ENCODE measurements around the gene RPL10A. TPM values are rescaled to one million over a fixed set of nuclear protein-coding genes. Genes with fewer than 3 reads are reported as not detected.
"Not testable (repeated sequence)": the region's sequence is repeated elsewhere in the genome, so short reads cannot be mapped to it uniquely, and the experiment has no call there.

RPL10A gene
- polyA plus RNA-seq, 1 of the 3 experiments (the other 2 are of a cell fraction): 3,548 TPM

GRCh38 chr6:35516712-35517111 is 48.5 kb downstream of the RPL10A start:
- Histone ChIP-seq H3K27ac (ENCODE audit: low read depth in 2 of 2, low read length in 1 of 2) (no peak overlapping the region), H3K9ac (no peak overlapping the region), H3K9me2 (no peaks in the 10 kb centered on the region), H3K36me3 (replicated peaks in 1 of 2; ENCODE audit: control insufficient read depth in 1 of 2, insufficient read depth in 2 of 2, low read length in 1 of 2) (no peaks in the 10 kb centered on the region), H3F3A (replicated peaks; ENCODE audit: insufficient read depth) (no peaks in the 10 kb centered on the region), H3K9me3 (no peaks in the 10 kb centered on the region), H3K4me3 (ENCODE audit: low read depth in 2 of 2, low read length in 1 of 2) (no peak overlapping the region), H3K79me2 (ENCODE audit: insufficient read depth) (no peaks in the 10 kb centered on the region), H4K20me1 (ENCODE audit: insufficient read depth) (no peaks in the 10 kb centered on the region), H3K4me2 (no peak overlapping the region), H3K27me3 (ENCODE audit: insufficient read depth) (no peaks in the 10 kb centered on the region), H3K4me1 (ENCODE audit: control insufficient read depth in 1 of 2, insufficient read depth in 2 of 2, low read depth in 1 of 2, low read length in 1 of 2) (no peaks in the 10 kb centered on the region; a peak in 1 of 4 replicates), H2AFZ (ENCODE audit: low read depth) (no peak overlapping the region)
- no peak for DNase-seq
- 68% methylated on average over 6 of the region's 6 CpGs for WGBS (ENCODE audit: low lambda C conversion rate)
- ChIA-PET POLR2A (no interaction called here), CTCF (interaction anchor here (1.2 to 2.1 kb wide), 3 partner anchors 9 to 220 kb away, joined by 3 to 9 read pairs (median 5); partner anchors contain the start of gene ARMC12)
- TF ChIP-seq FOXJ3 (CRISPR knock-in tag; IDR thresholded peaks at IDR 0.05): no peak
- no peak for TF ChIP-seq TCF12 (IDR thresholded peaks at IDR 0.05)
- no peak for TF ChIP-seq RCOR1 (IDR thresholded peaks at IDR 0.05; ENCODE audit: low read length)
- no peak for TF ChIP-seq CHD2 (IDR thresholded peaks at IDR 0.05; ENCODE audit: low read length, partially characterized antibody)
- TF ChIP-seq ZBTB33 (IDR thresholded peaks at IDR 0.05; ENCODE audit: borderline replicate concordance, low read depth): no peak
- TF ChIP-seq NRF1 (IDR thresholded peaks at IDR 0.05; ENCODE audit: low read depth, low read length): no peak

GRCh38 chr6:35517978-35518377 is 49.8 kb downstream of the RPL10A start:
- H3K9me2 ChIP-seq; H3K27me3 ChIP-seq (ENCODE audit: insufficient read depth); H3K36me3 ChIP-seq (replicated peaks in 1 of 2; ENCODE audit: control insufficient read depth in 1 of 2, insufficient read depth in 2 of 2, low read length in 1 of 2); H3K9ac ChIP-seq; H3K79me2 ChIP-seq (ENCODE audit: insufficient read depth); H4K20me1 ChIP-seq (ENCODE audit: insufficient read depth); DNase-seq; H3K4me2 ChIP-seq; POLR2A ChIA-PET; H3K27ac ChIP-seq (ENCODE audit: low read depth in 2 of 2, low read length in 1 of 2); H2AFZ ChIP-seq (ENCODE audit: low read depth); H3K9me3 ChIP-seq; H3F3A ChIP-seq (replicated peaks; ENCODE audit: insufficient read depth); H3K4me3 ChIP-seq (ENCODE audit: low read depth in 2 of 2, low read length in 1 of 2); H3K4me1 ChIP-seq (ENCODE audit: control insufficient read depth in 1 of 2, insufficient read depth in 2 of 2, low read depth in 1 of 2, low read length in 1 of 2): not testable (repeated sequence)
- CTCF ChIA-PET: interaction anchor here (1.8 to 2.1 kb wide), 2 partner anchors 10 to 219 kb away, joined by 5 to 9 read pairs; partner anchors contain the start of gene ARMC12
- WGBS (ENCODE audit: low lambda C conversion rate): 95% methylated on average over 7 of the region's 7 CpGs

- H3F3A ChIP-seq (replicated peaks; ENCODE audit: insufficient read depth): no peaks in the 10 kb centered on the region
- no peak for DNase-seq
- H4K20me1 ChIP-seq (ENCODE audit: insufficient read depth): no peaks in the 10 kb centered on the region
- H3K9me2 ChIP-seq: no peaks in the 10 kb centered on the region
- CTCF ChIA-PET: interaction anchor here (2.1 to 7.0 kb wide), 2 partner anchors 11 to 219 kb away, joined by 5 to 127 read pairs; partner anchors contain the start of gene ARMC12
- H3K27me3 ChIP-seq (ENCODE audit: insufficient read depth): no peaks in the 10 kb centered on the region
- H3K9ac ChIP-seq: no peak overlapping the region
- no peaks in the 10 kb centered on the region for H3K79me2 ChIP-seq (ENCODE audit: insufficient read depth)
- H3K4me3 ChIP-seq (ENCODE audit: low read depth in 2 of 2, low read length in 1 of 2): no peak overlapping the region
- H3K4me2 ChIP-seq: no peak overlapping the region
- peaks cover 0 to 5% of the 10 kb centered on the region in 2 experiments; a peak in 1 of 4 replicates for H3K4me1 ChIP-seq (ENCODE audit: control insufficient read depth in 1 of 2, insufficient read depth in 2 of 2, low read depth in 1 of 2, low read length in 1 of 2)
- POLR2A ChIA-PET: no interaction called here
- no peak overlapping the region for H3K27ac ChIP-seq (ENCODE audit: low read depth in 2 of 2, low read length in 1 of 2)
- 92% methylated on average over 6 of the region's 6 CpGs for WGBS (ENCODE audit: low lambda C conversion rate)
- H3K9me3 ChIP-seq: no peaks in the 10 kb centered on the region
- no peak overlapping the region for H2AFZ ChIP-seq (ENCODE audit: low read depth)
- no peaks in the 10 kb centered on the region for H3K36me3 ChIP-seq (replicated peaks in 1 of 2; ENCODE audit: control insufficient read depth in 1 of 2, insufficient read depth in 2 of 2, low read length in 1 of 2)
- TF ChIP-seq MEF2A (IDR thresholded peaks at IDR 0.05; ENCODE audit: borderline replicate concordance, low read depth) (no peak), USF1 (IDR thresholded peaks at IDR 0.05; ENCODE audit: borderline replicate concordance, low read depth) (no peak), SIN3A (IDR thresholded peaks at IDR 0.05; ENCODE audit: borderline replicate concordance, low read depth, low read length) (no peak), YY1 (IDR thresholded peaks at IDR 0.05; ENCODE audit: low read depth) (no peak), ELF1 (IDR thresholded peaks at IDR 0.05) (no peak), SMC3 (IDR thresholded peaks at IDR 0.05; ENCODE audit: low read depth, low read length) (no peak), CHD2 (IDR thresholded peaks at IDR 0.05; ENCODE audit: low read length, partially characterized antibody) (no peak), ZBTB33 (IDR thresholded peaks at IDR 0.05; ENCODE audit: borderline replicate concordance, low read depth) (no peak), MXI1 (IDR thresholded peaks at IDR 0.05; ENCODE audit: low read depth, low read length) (no peak), TCF12 (IDR thresholded peaks at IDR 0.05) (no peak), JUND (IDR thresholded peaks at IDR 0.05) (no peak), TEAD4 (IDR thresholded peaks at IDR 0.05; ENCODE audit: borderline replicate concordance, insufficient read depth) (no peak), NRF1 (IDR thresholded peaks at IDR 0.05; ENCODE audit: low read depth, low read length) (no peak)
These were observed 50.5 kb downstream of the RPL10A start for GRCh38 chr6:35518566-35519312.

All from SK-N-SH (cell line).